Mucosa of stomach (tissue), 1 donor: Measurements from ENCODE around the gene FANCM.
"Not testable (repeated sequence)": the region's sequence is repeated elsewhere in the genome, so short reads cannot be mapped to it uniquely, and the experiment has no call there.

Source experiments
- H3K27me3 ChIP-seq: one replicate; pipeline ENCODE4 v1.7.0; 2013; ENCODE audit warnings: mild to moderate bottlenecking, low read length; ENCODE audit not compliant: control insufficient read depth, insufficient read depth
- H3K36me3 ChIP-seq: one replicate; pipeline ENCODE4 v1.7.0; 2013; ENCODE audit warnings: low read length; ENCODE audit not compliant: control insufficient read depth, insufficient read depth
- H3K4me1 ChIP-seq: one replicate; pipeline ENCODE4 v1.7.0; 2013; ENCODE audit warnings: mild to moderate bottlenecking, low read length; ENCODE audit not compliant: control insufficient read depth, insufficient read depth
- H3K4me3 ChIP-seq: one replicate; pipeline ENCODE4 v1.7.0; 2013; ENCODE audit warnings: low read length
- H3K9ac ChIP-seq: one replicate; pipeline ENCODE4 v1.7.0; 2013; ENCODE audit warnings: mild to moderate bottlenecking, low read length, moderate library complexity
- H3K9me3 ChIP-seq: one replicate; pipeline ENCODE4 v1.7.0; 2013; ENCODE audit warnings: mild to moderate bottlenecking, low read length, moderate library complexity; ENCODE audit not compliant: control insufficient read depth
- donor health status: Pancreatic carcinoma.

FANCM gene

GRCh38 chr14:45211295-45211694, 75.6 kb downstream of the FANCM start:
- Histone ChIP-seq H3K4me1 (no peaks in the 10 kb centered on the region), H3K4me3 (no peak overlapping the region), H3K9ac (no peak overlapping the region), H3K36me3 (no peaks in the 10 kb centered on the region), H3K9me3 (no peaks in the 10 kb centered on the region), H3K27me3 (no peaks in the 10 kb centered on the region)

- Histone ChIP-seq H3K9me3 (no peaks in the 10 kb centered on the region), H3K36me3 (no peaks in the 10 kb centered on the region), H3K4me3 (no peak overlapping the region), H3K9ac (no peak overlapping the region), H3K4me1 (no peaks in the 10 kb centered on the region), H3K27me3 (no peaks in the 10 kb centered on the region)
Observed at GRCh38 chr14:45212231-45212630, 76.5 kb downstream of the FANCM start.

GRCh38 chr14:45213716-45214115, 78.0 kb downstream of the FANCM start:
- not testable (repeated sequence) for H3K9ac ChIP-seq, H3K4me3 ChIP-seq, H3K36me3 ChIP-seq, H3K9me3 ChIP-seq, H3K27me3 ChIP-seq, H3K4me1 ChIP-seq

- H3K36me3 ChIP-seq, H3K9me3 ChIP-seq, H3K4me3 ChIP-seq, H3K4me1 ChIP-seq, H3K27me3 ChIP-seq, H3K9ac ChIP-seq: not testable (repeated sequence)
Observed at GRCh38 chr14:45214341-45214740, 78.6 kb downstream of the FANCM start.

- no peak overlapping the region for H3K9ac ChIP-seq
- no peaks in the 10 kb centered on the region for H3K9me3 ChIP-seq
- no peaks in the 10 kb centered on the region for H3K4me1 ChIP-seq
- H3K36me3 ChIP-seq = no peaks in the 10 kb centered on the region
- H3K27me3 ChIP-seq = no peaks in the 10 kb centered on the region
- no peak overlapping the region for H3K4me3 ChIP-seq
Observed at GRCh38 chr14:45222485-45223262, 86.9 kb downstream of the FANCM start.

GRCh38 chr14:45227566-45227965, 91.8 kb downstream of the FANCM start:
- H3K4me1 ChIP-seq = no peaks in the 10 kb centered on the region
- H3K9me3 ChIP-seq = no peaks in the 10 kb centered on the region
- no peaks in the 10 kb centered on the region for H3K27me3 ChIP-seq
- H3K4me3 ChIP-seq = no peak overlapping the region
- H3K9ac ChIP-seq = no peak overlapping the region
- H3K36me3 ChIP-seq = no peaks in the 10 kb centered on the region

- Histone ChIP-seq H3K4me1 (no peaks in the 10 kb centered on the region), H3K27me3 (no peaks in the 10 kb centered on the region), H3K9ac (no peak overlapping the region), H3K9me3 (no peaks in the 10 kb centered on the region), H3K36me3 (no peaks in the 10 kb centered on the region), H3K4me3 (no peak overlapping the region)
Observed at GRCh38 chr14:45238988-45239387, 103.3 kb downstream of the FANCM start.

GRCh38 chr14:45242706-45243105, 107.0 kb downstream of the FANCM start:
- Histone ChIP-seq H3K9me3 (no peaks in the 10 kb centered on the region), H3K9ac (no peak overlapping the region), H3K27me3 (no peaks in the 10 kb centered on the region), H3K4me1 (no peaks in the 10 kb centered on the region), H3K4me3 (no peak overlapping the region), H3K36me3 (no peaks in the 10 kb centered on the region)

- Histone ChIP-seq H3K36me3 (no peaks in the 10 kb centered on the region), H3K4me1 (no peaks in the 10 kb centered on the region), H3K9ac (no peak overlapping the region), H3K27me3 (no peaks in the 10 kb centered on the region), H3K9me3 (no peaks in the 10 kb centered on the region), H3K4me3 (no peak overlapping the region)
Observed at GRCh38 chr14:45246151-45246550, 110.4 kb downstream of the FANCM start.

GRCh38 chr14:45246691-45247090, 111.0 kb downstream of the FANCM start:
- no peak overlapping the region for H3K4me3 ChIP-seq
- H3K4me1 ChIP-seq = no peaks in the 10 kb centered on the region
- H3K27me3 ChIP-seq = no peaks in the 10 kb centered on the region
- H3K36me3 ChIP-seq = no peaks in the 10 kb centered on the region
- no peaks in the 10 kb centered on the region for H3K9me3 ChIP-seq
- no peak overlapping the region for H3K9ac ChIP-seq

- Histone ChIP-seq H3K9ac (no peak overlapping the region), H3K4me1 (no peaks in the 10 kb centered on the region), H3K27me3 (no peaks in the 10 kb centered on the region), H3K36me3 (no peaks in the 10 kb centered on the region), H3K4me3 (no peak overlapping the region), H3K9me3 (no peaks in the 10 kb centered on the region)
Observed at GRCh38 chr14:45247427-45247826, 111.7 kb downstream of the FANCM start.

- H3K4me3 ChIP-seq = no peak overlapping the region
Observed at GRCh38 chr14:45249856-45250575, 114.3 kb downstream of the FANCM start.

More at GRCh38 chr14:45249856-45250575, 114.3 kb downstream of the FANCM start:
- Histone ChIP-seq H3K9ac (no peak overlapping the region), H3K36me3 (no peaks in the 10 kb centered on the region), H3K27me3 (no peaks in the 10 kb centered on the region), H3K9me3 (no peaks in the 10 kb centered on the region), H3K4me1 (no peaks in the 10 kb centered on the region)
